ENCODE results near the gene CACNA2D3.

- TF ChIP-seq CTCF (IDR thresholded peaks at IDR 0.05): no peak
- TF ChIP-seq ZFX (IDR thresholded peaks at IDR 0.05; ENCODE audit: borderline replicate concordance): no peak
Observed at GRCh38 chr3:54831112-54831511, 708.8 kb downstream of the CACNA2D3 start.
